Mesendoderm (in vitro differentiated cells): ENCODE data around the gene KRTAP5-7.

Experiments
- DNase-seq: peaks from one replicate; pipeline ENCODE4 v3.0.0; 2013
- H2AK5ac ChIP-seq: 2 replicates; pipeline ENCODE4 v1.6.1; 2013; ENCODE audit warnings: low read length, inconsistent platforms
- H2BK120ac ChIP-seq: 2 replicates; pipeline ENCODE4 v1.6.1; 2013; ENCODE audit warnings: low read depth, mild to moderate bottlenecking, low read length, moderate library complexity, mixed read lengths
- H2BK15ac ChIP-seq: replicated peaks from 2 replicates; pipeline ENCODE4 v1.6.1; 2013; ENCODE audit warnings: low read depth, mild to moderate bottlenecking, moderate library complexity
- H2BK5ac ChIP-seq: 2 replicates; pipeline ENCODE4 v1.6.1; 2013; ENCODE audit warnings: low read length, inconsistent platforms
- H3K18ac ChIP-seq: 2 replicates; pipeline ENCODE4 v1.6.1; 2013; ENCODE audit warnings: mild to moderate bottlenecking, low read length, mixed read lengths
- H3K23ac ChIP-seq: one replicate; pipeline ENCODE4 v1.6.1; 2013; ENCODE audit warnings: low read length
- H3K27ac ChIP-seq: 2 replicates; pipeline ENCODE4 v1.5.1; 2013; ENCODE audit warnings: low read depth, mild to moderate bottlenecking, inconsistent platforms, low read length, moderate library complexity
- H3K27me3 ChIP-seq: 2 replicates; pipeline ENCODE4 v1.6.1; 2013; ENCODE audit warnings: low read length, control low read depth, mild to moderate bottlenecking, inconsistent platforms; ENCODE audit not compliant: insufficient read depth, poor library complexity
- H3K36me3 ChIP-seq: 2 replicates; pipeline ENCODE4 v1.6.1; 2013; ENCODE audit warnings: low read length, inconsistent platforms; ENCODE audit not compliant: control insufficient read depth, insufficient read depth
- H3K4ac ChIP-seq: one replicate; pipeline ENCODE4 v1.6.1; 2013; ENCODE audit warnings: low read depth, mild to moderate bottlenecking, low read length, moderate library complexity
- H3K4me1 ChIP-seq: 2 replicates; pipeline ENCODE4 v1.6.1; 2013; ENCODE audit warnings: low read depth, low read length, inconsistent platforms; ENCODE audit not compliant: control insufficient read depth
- H3K4me2 ChIP-seq: 2 replicates; pipeline ENCODE4 v1.6.1; 2013; ENCODE audit warnings: low read length
- H3K4me3 ChIP-seq: 2 replicates; pipeline ENCODE4 v1.5.1; 2013; ENCODE audit warnings: mild to moderate bottlenecking, low read length
- H3K56ac ChIP-seq: one replicate; pipeline ENCODE4 v1.6.1; 2013; ENCODE audit warnings: low read length
- H3K79me1 ChIP-seq: 2 replicates; pipeline ENCODE4 v1.6.1; 2013; ENCODE audit warnings: low read length, inconsistent platforms
- H3K79me2 ChIP-seq: 2 replicates; pipeline ENCODE4 v1.6.1; 2013; ENCODE audit warnings: mild to moderate bottlenecking, low read length; ENCODE audit not compliant: control insufficient read depth, insufficient read depth
- H3K9ac ChIP-seq: 2 replicates; pipeline ENCODE4 v1.6.1; 2013; ENCODE audit warnings: low read length, inconsistent platforms
- H4K5ac ChIP-seq: one replicate; pipeline ENCODE4 v1.6.1; 2013; ENCODE audit warnings: low read length
- H4K8ac ChIP-seq: one replicate; pipeline ENCODE4 v1.6.1; 2013; ENCODE audit warnings: low read depth, mild to moderate bottlenecking, control low read depth, low read length, moderate library complexity
- WGBS: extraction: QIAGEN DNeasy Blood & Tissue Kit; methylation state at CpG from one replicate; pipeline ENCODE4 v1.1.7; 2013; ENCODE audit warnings: low lambda C conversion rate, missing lambda C conversion rate; ENCODE audit not compliant: insufficient coverage; ENCODE audit errors: extremely low coverage; 5-methylcytosine and 5-hydroxymethylcytosine counted together

The KRTAP5-7 gene

GRCh38 chr11:71486320-71486719 lies 40.7 kb upstream of the KRTAP5-7 start:
- H2AK5ac ChIP-seq = no peak overlapping the region
- H3K23ac ChIP-seq = no peak overlapping the region
- peaks cover 4% of the 10 kb centered on the region for H3K4me1 ChIP-seq
- no peaks in the 10 kb centered on the region for H3K79me1 ChIP-seq
- H2BK120ac ChIP-seq = no peak overlapping the region
- no peak overlapping the region for H3K9ac ChIP-seq
- H4K5ac ChIP-seq = no peak overlapping the region
- no peaks in the 10 kb centered on the region for H3K79me2 ChIP-seq
- no peak overlapping the region for H3K18ac ChIP-seq
- no peaks in the 10 kb centered on the region for H3K27me3 ChIP-seq
- no peak overlapping the region for H2BK15ac ChIP-seq
- no peak overlapping the region for H2BK5ac ChIP-seq
- DNase-seq = no peak
- H4K8ac ChIP-seq = no peak overlapping the region
- H3K4ac ChIP-seq = no peak overlapping the region
- H3K4me3 ChIP-seq = no peak overlapping the region
- H3K36me3 ChIP-seq = peaks cover 9% of the 10 kb centered on the region
- no peak overlapping the region for H3K27ac ChIP-seq
- H3K4me2 ChIP-seq = no peak overlapping the region
- no peak overlapping the region for H3K56ac ChIP-seq
- no CpG with 5 or more reads among the region's 1 CpG for WGBS

- Histone ChIP-seq H3K36me3 (peaks cover 7% of the 10 kb centered on the region), H3K23ac (no peak overlapping the region), H2BK120ac (no peak overlapping the region), H4K5ac (no peak overlapping the region), H3K4me1 (peaks cover 4% of the 10 kb centered on the region), H4K8ac (no peak overlapping the region), H3K27ac (peak overlapping the region; percentile 71), H3K4me3 (no peak overlapping the region), H2BK5ac (peak overlapping the region; percentile 63), H3K79me1 (no peaks in the 10 kb centered on the region), H2BK15ac (no peak overlapping the region), H3K9ac (no peak overlapping the region), H3K79me2 (no peaks in the 10 kb centered on the region), H3K4me2 (no peak overlapping the region), H3K4ac (no peak overlapping the region), H3K18ac (no peak overlapping the region), H2AK5ac (no peak overlapping the region), H3K56ac (peak overlapping the region; percentile 65), H3K27me3 (no peaks in the 10 kb centered on the region)
- DNase-seq = no peak
- no CpG with 5 or more reads among the region's 6 CpGs for WGBS
Measured at GRCh38 chr11:71488681-71489270, 38.3 kb upstream of the KRTAP5-7 start.

GRCh38 chr11:71489311-71490043 lies 37.6 kb upstream of the KRTAP5-7 start:
- Histone ChIP-seq H2BK120ac (no peak overlapping the region), H3K4ac (no peak overlapping the region), H3K4me1 (peaks cover 4% of the 10 kb centered on the region), H3K4me2 (no peak overlapping the region), H2BK5ac (no peak overlapping the region), H2AK5ac (no peak overlapping the region), H3K27me3 (no peaks in the 10 kb centered on the region), H3K23ac (no peak overlapping the region), H3K18ac (no peak overlapping the region), H4K5ac (no peak overlapping the region), H2BK15ac (no peak overlapping the region), H4K8ac (no peak overlapping the region), H3K9ac (no peak overlapping the region), H3K56ac (peak overlapping the region; percentile 15), H3K36me3 (peaks cover 9% of the 10 kb centered on the region), H3K79me2 (no peaks in the 10 kb centered on the region), H3K4me3 (no peak overlapping the region), H3K79me1 (no peaks in the 10 kb centered on the region), H3K27ac (no peak overlapping the region)
- no CpG with 5 or more reads among the region's 15 CpGs for WGBS
- DNase-seq = no peak

GRCh38 chr11:71490044-71490730 lies 36.9 kb upstream of the KRTAP5-7 start:
- H3K36me3 ChIP-seq = peaks cover 7% of the 10 kb centered on the region
- H3K27me3 ChIP-seq = no peaks in the 10 kb centered on the region
- no peak overlapping the region for H3K4me3 ChIP-seq
- H3K27ac ChIP-seq = no peak overlapping the region
- no peak overlapping the region for H3K4ac ChIP-seq
- no CpG with 5 or more reads among the region's 23 CpGs for WGBS
- H3K79me2 ChIP-seq = no peaks in the 10 kb centered on the region
- H3K79me1 ChIP-seq = no peaks in the 10 kb centered on the region
- H4K5ac ChIP-seq = no peak overlapping the region
- no peak for DNase-seq
- H3K4me1 ChIP-seq = peaks cover 4% of the 10 kb centered on the region
- no peak overlapping the region for H3K56ac ChIP-seq
- H2BK120ac ChIP-seq = no peak overlapping the region
- H3K18ac ChIP-seq = no peak overlapping the region
- no peak overlapping the region for H4K8ac ChIP-seq
- no peak overlapping the region for H3K9ac ChIP-seq
- H2BK15ac ChIP-seq = no peak overlapping the region
- H2BK5ac ChIP-seq = no peak overlapping the region
- H3K23ac ChIP-seq = no peak overlapping the region
- H2AK5ac ChIP-seq = no peak overlapping the region
- no peak overlapping the region for H3K4me2 ChIP-seq

- Histone ChIP-seq H3K4ac (no peak overlapping the region), H2BK15ac (no peak overlapping the region), H3K9ac (no peak overlapping the region), H3K56ac (peak overlapping the region; percentile 15), H3K4me1 (peaks cover 4% of the 10 kb centered on the region), H3K36me3 (peaks cover 7% of the 10 kb centered on the region), H3K18ac (no peak overlapping the region), H3K4me2 (no peak overlapping the region), H3K27me3 (no peaks in the 10 kb centered on the region), H2BK5ac (no peak overlapping the region), H4K5ac (no peak overlapping the region), H3K27ac (no peak overlapping the region), H4K8ac (no peak overlapping the region), H3K79me1 (no peaks in the 10 kb centered on the region), H3K79me2 (no peaks in the 10 kb centered on the region), H2AK5ac (no peak overlapping the region), H3K23ac (no peak overlapping the region), H2BK120ac (no peak overlapping the region), H3K4me3 (no peak overlapping the region)
- no CpG with 5 or more reads among the region's 28 CpGs for WGBS
- no peak for DNase-seq
Measured at GRCh38 chr11:71490731-71491390, 36.2 kb upstream of the KRTAP5-7 start.
